Psoas muscle (tissue), 8 donors: ENCODE measurements around the gene TMEM121B. TPM values are rescaled to one million over a fixed set of nuclear protein-coding genes. Genes with fewer than 3 reads are reported as not detected.

Experiments
- ATAC-seq, 4 donors: fragments of 200-7000 bp; cut with Tn5 transposase; one replicate each; pipeline ENCODE4 v1.9.1; 2020; ENCODE audit warnings: moderate library complexity in 3 of 4, mild to moderate bottlenecking in 2 of 4
- DNase-seq, 2 donors: peaks; one replicate each; pipeline ENCODE4 v3.0.0-alpha.2; 2020
- H3K27ac ChIP-seq: fragments of 200-600 bp; one replicate; pipeline ENCODE4 v1.8.0; 2022
- H3K27me3 ChIP-seq, 3 donors: fragments of 200-600 bp in 1 of 3; one replicate each; pipeline versions ENCODE4 v1.6.1 to v1.8.0; 2013 to 2022; ENCODE audit warnings: low read length in 2 of 3, mild to moderate bottlenecking in 2 of 3, moderate library complexity in 1 of 3; ENCODE audit not compliant: insufficient read depth in 3 of 3
- H3K36me3 ChIP-seq, 2 donors: fragments of 200-600 bp in 1 of 2; one replicate each; pipeline versions ENCODE4 v1.6.1 to v1.8.0; 2013 to 2022; ENCODE audit warnings: low read depth in 1 of 2, mild to moderate bottlenecking in 1 of 2, moderate library complexity in 1 of 2; ENCODE audit not compliant: insufficient read depth in 1 of 2
- H3K4me1 ChIP-seq: fragments of 200-600 bp; one replicate; pipeline ENCODE4 v1.8.0; 2022
- H3K4me3 ChIP-seq: fragments of 200-600 bp; one replicate; pipeline ENCODE4 v1.8.0; 2022; ENCODE audit warnings: mild to moderate bottlenecking
- H3K9me3 ChIP-seq: fragments of 200-600 bp; one replicate; pipeline ENCODE4 v1.8.0; 2022
- WGBS, 3 donors: extraction: QIAGEN DNeasy Blood & Tissue Kit; methylation state at CpG; one replicate each; pipeline versions ENCODE4 v1.1.6 to v1.1.7; 2013; 5-methylcytosine and 5-hydroxymethylcytosine counted together
- intact Hi-C, 2 donors: fragments of 100-400 bp; cut with DNase I; formaldehyde crosslinking; loops; one replicate each; pipeline versions ENCODE4 v1.11.0 to v1.14.2; 2022
- polyA plus RNA-seq, 3 donors: library from polyadenylated mRNA; stranded (reverse); fragments of 200-250 nt; gene quantifications; one replicate each; pipeline ENCODE4 v1.2.3, GENCODE V29; 2013
- total RNA-seq, 4 donors: library from RNA; stranded (reverse); fragmentation: NEBNext Ultra II Directional in 2 of 4; extraction: Animal tissue kit (Norgen Biotek cat#: 25700) in 2 of 4; gene quantifications; one replicate each; pipeline versions ENCODE4 v1.2.1 to v1.2.4, GENCODE V29; 2021 to 2023
- TF ChIP-seq, protein P1 (sequence below): fragments of 200-600 bp; IDR thresholded peaks from one replicate; pipeline ENCODE4 v1.8.0; 2022; ENCODE audit warnings: antibody characterized with exemption
- donor health status: healthy with polysubstance abuse.
- donor health status: DM: no; HTN: no; CAD: no; lungs with moderate emphysema.
- donor health status: Bipolar disorder and iron deficiency.
- donor health status: healthy.
- donor health status: DM: yes; HTN: yes; CAD: no.
- donor health status: DM: no; HTN: no; CAD: no.
- donor health status: DM: no; HTN: no; CAD: no.
- donor health status: DM: yes; HTN: yes; CAD: no.

The TMEM121B gene
- total and polyA plus RNA-seq, 7 donors, result 0.03 to 0.80 (median 0.28) TPM

GRCh38 chr22:17118342-17118741, 2.8 kb downstream of the TMEM121B start:
- WGBS, 3 donors, result 80 to 86% (median 80%) methylated on average over 4 of the region's 4 CpGs
- intact Hi-C loops, result loop anchor here (5.0 kb wide), 3 partner anchors 39 to 79 kb away; partner anchors contain the start of gene HDHD5 (in 1 of the 2)
- H3K36me3 ChIP-seq, result no peaks in the 10 kb centered on the region
- H3K9me3 ChIP-seq, result no peaks in the 10 kb centered on the region
- ATAC-seq, result no peak
- DNase-seq, result no peak
- H3K4me3 ChIP-seq, result no peak overlapping the region
- H3K4me1 ChIP-seq, result peaks cover 5% of the 10 kb centered on the region
- no peak overlapping the region for H3K27ac ChIP-seq
- H3K27me3 ChIP-seq, result peaks cover 0 to 8% (median 0%) of the 10 kb centered on the region in 3 donors
- TF ChIP-seq, protein P1, sequence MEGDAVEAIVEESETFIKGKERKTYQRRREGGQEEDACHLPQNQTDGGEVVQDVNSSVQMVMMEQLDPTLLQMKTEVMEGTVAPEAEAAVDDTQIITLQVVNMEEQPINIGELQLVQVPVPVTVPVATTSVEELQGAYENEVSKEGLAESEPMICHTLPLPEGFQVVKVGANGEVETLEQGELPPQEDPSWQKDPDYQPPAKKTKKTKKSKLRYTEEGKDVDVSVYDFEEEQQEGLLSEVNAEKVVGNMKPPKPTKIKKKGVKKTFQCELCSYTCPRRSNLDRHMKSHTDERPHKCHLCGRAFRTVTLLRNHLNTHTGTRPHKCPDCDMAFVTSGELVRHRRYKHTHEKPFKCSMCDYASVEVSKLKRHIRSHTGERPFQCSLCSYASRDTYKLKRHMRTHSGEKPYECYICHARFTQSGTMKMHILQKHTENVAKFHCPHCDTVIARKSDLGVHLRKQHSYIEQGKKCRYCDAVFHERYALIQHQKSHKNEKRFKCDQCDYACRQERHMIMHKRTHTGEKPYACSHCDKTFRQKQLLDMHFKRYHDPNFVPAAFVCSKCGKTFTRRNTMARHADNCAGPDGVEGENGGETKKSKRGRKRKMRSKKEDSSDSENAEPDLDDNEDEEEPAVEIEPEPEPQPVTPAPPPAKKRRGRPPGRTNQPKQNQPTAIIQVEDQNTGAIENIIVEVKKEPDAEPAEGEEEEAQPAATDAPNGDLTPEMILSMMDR, result no peak

DNA sequence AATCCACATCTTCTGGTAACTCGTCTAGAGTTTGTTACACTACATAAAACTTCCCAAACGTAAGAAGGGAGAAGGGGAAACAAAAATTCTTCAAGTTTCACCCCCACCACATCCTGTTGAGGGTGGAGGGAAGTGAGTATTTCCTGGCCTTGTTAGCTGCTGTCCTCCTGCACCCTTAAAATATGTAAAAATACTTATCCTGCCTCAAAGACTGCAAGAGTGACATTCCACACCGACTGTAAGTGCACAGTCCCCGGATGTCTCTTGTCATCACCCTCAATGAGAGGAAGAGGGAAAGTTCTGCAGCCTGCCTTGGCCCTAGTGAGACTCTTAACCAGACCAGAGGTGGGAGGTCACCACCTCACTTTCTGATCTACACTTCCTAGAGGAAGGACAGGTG, 3.3 kb downstream of the TMEM121B start:
- no peaks in the 10 kb centered on the region for H3K36me3 ChIP-seq
- TF ChIP-seq, protein P1, result no peak
- H3K27me3 ChIP-seq, result peaks cover 0 to 8% (median 0%) of the 10 kb centered on the region in 3 donors
- no peaks in the 10 kb centered on the region for H3K9me3 ChIP-seq
- ATAC-seq, result no peak
- whole genome bisulfite sequencing, 3 donors, result 48 to 51% (median 51%) methylated on average over 4 of the region's 4 CpGs
- intact Hi-C loops, result loop anchor here (5.0 kb wide), 3 partner anchors 39 to 79 kb away; partner anchors contain the start of gene HDHD5 (in 1 of the 2)
- H3K4me1 ChIP-seq, result peaks cover 5% of the 10 kb centered on the region
- H3K4me3 ChIP-seq, result no peak overlapping the region
- no peak overlapping the region for H3K27ac ChIP-seq
- DNase-seq, result no peak

- H3K27me3 ChIP-seq, result peaks cover 0 to 8% (median 0%) of the 10 kb centered on the region in 3 donors
- H3K4me3 ChIP-seq, result no peak overlapping the region
- no peaks in the 10 kb centered on the region for H3K36me3 ChIP-seq
- H3K27ac ChIP-seq, result no peak overlapping the region
- H3K9me3 ChIP-seq, result no peaks in the 10 kb centered on the region
- ATAC-seq (no peak), DNase-seq (no peak)
- intact Hi-C loops, result loop anchor here (5.0 kb wide), 3 partner anchors 40 to 80 kb away; partner anchors contain the start of gene HDHD5 (in 1 of the 2)
- WGBS, 3 donors, result 47 to 74% (median 69%) methylated on average over 3 of the region's 3 CpGs
- TF ChIP-seq, protein P1, result no peak
- peaks cover 5% of the 10 kb centered on the region for H3K4me1 ChIP-seq
Observed at GRCh38 chr22:17117400-17117799, 3.8 kb downstream of the TMEM121B start.

- intact Hi-C loops, result loop anchor here (5.0 kb wide), 3 partner anchors 41 to 81 kb away; partner anchors contain the start of gene HDHD5 (in 1 of the 2)
- H3K27ac ChIP-seq, result no peak overlapping the region
- ATAC-seq (no peak), DNase-seq (no peak)
- TF ChIP-seq, protein P1, result no peak
- no peak overlapping the region for H3K4me3 ChIP-seq
- H3K36me3 ChIP-seq, result no peaks in the 10 kb centered on the region
- peaks cover 3% of the 10 kb centered on the region for H3K4me1 ChIP-seq
- H3K27me3 ChIP-seq, result peaks cover 0 to 3% (median 0%) of the 10 kb centered on the region in 3 donors
- 51 to 66% (median 59%) methylated on average over 6 of the region's 6 CpGs for WGBS, 3 donors
- no peaks in the 10 kb centered on the region for H3K9me3 ChIP-seq
Observed at GRCh38 chr22:17116572-17117330, 4.4 kb downstream of the TMEM121B start.
